Hematopoietic multipotent progenitor cell treated with erythropoietin and hydrocortisone succinate and interleukin-3 and kit ligand, for 6 days (in vitro differentiated cells): ENCODE data around the gene TAS2R4.
"Not testable (repeated sequence)": the region's sequence is repeated elsewhere in the genome, so short reads cannot be mapped to it uniquely, and the experiment has no call there.

Experiments used
- DNase-seq: peaks from one replicate; pipeline ENCODE4 v3.0.0-alpha.2; 2015

Gene TAS2R4

GRCh38 chr7:141776374-141776773 is at the start of gene TAS2R4:
TSS of gene TAS2R4 (plus strand) at chr7:141776674. CDS start at chr7:141778489, 1,815 bp downstream.
- no peak for DNase-seq

DNA sequence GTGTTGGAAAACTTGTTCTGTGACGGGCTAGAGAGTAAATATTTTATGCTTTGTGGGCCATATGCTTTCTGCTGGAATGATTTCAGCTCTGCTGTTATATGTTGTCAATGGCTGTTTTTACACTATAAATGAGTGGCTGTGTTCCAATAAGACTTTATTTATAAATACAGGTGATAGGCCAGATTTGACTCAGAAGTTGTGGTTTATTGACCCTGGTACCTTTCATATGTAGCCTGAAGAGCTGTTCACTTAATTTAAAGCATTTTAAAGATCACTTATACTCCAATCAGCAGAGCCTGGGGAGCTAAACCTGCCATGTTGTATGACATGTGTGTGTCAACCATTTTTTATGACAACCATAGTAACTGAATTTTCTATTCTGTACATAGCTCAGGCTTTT is 47.5 kb upstream of the TAS2R4 start:
- DNase-seq, result no peak

DNA sequence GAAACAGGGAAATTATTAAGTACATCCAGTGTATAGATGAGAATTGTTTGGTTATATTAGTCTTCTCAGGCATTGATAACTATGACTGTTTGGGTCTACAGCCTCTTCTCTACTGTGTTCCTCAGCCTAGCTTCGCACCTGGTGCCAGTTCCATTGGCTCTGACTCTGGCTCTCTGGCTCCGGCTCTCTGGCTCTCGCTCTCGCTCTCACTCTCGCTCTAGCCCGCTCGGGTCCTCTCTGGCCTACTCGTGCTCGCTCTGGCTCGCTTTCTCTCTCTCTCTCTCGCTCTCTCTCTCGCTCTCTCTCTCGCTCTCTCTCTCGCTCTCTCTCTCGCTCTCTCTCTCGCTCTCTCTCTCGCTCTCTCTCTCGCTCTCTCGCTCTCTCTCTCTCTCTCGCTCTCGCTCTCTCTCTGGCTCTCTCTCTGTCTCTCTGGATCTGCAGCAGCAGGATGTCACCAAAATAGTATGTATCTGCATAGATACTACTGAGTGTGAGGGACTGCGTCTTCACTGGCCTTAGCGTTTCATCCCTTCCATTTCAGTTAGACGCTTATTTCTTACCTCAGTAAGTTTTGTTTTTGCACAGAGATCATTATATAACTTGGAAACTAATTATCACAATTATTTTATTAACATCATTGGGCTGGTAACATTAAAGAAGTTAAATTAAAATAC is 44.9 kb upstream of the TAS2R4 start:
- no peak for DNase-seq

DNA sequence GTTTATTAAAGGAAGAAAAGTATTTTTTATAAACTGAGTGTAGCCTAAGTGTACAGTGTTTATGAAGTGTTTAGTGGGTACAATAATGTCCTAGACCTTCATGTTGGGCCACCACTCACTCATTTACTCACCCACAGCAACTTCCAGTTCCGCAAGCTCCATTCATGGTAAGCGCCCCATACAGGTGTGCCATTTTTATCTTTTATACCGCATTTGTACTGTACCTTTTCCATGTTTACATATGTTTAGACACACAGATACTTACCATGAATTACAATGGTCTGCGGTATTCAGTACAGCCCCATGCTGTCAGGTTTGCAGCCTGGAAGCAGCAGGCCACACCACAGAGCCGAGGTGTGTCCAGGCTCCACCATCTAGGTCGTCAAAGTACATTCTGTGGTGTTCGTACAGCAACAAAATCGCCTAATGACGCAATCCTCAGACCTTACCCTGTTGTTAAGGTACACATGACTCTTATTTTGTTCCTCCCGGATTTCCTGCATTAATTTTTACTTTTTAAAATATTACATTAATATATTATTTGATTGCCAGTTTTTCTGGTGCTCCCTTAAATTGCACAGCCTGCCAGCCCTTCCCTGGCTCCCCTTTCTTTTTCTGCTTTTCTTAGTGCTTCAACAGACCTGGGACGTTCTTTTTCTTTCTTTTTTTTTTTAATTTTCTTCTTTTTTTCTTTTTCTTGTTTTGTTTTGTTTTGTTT is 39.2 kb upstream of the TAS2R4 start:
- DNase-seq, result peak; percentile 59

DNA sequence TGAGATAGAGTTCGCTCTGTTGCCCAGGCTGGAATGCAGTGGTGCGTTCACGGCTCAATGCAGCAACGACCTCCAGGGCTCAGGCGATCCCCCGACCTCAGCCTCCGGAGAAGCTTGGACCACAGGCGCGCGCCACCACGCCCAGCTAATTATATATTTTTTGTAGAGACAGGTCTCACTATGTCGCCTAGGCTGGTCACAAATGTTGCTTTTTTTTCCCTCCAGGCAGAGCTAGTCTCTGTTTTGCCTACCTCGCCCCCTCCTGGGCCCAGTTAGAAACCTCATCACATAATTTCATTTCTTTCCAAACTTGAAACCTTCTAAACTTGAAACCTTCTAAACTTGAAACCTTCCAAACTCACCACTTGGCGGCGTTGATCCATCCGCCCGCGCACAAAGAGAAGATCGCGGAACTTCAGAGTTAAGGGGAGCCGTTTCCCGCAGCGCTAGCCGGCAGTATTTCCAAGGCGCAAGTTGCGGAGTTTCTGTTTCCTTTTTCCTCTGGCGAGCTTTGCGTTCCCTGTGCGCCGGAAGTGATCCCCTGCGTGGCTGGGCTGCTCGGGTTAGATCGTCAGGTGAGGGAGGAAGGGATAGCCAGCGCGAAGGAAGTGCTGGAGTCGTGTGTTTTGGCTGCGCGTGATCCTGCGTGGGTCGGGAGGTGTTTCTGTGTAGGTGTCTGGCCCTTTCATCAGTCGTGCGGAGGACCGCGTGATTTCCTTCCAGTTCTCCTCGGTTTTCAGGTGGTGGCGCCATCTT is 38.5 kb upstream of the TAS2R4 start, which contains the start of gene SSBP1:
TSS of gene SSBP1 (plus strand) at position 523 of the 756 bp plus-strand sequence. CDS start 809 bp downstream, outside the sequence.
- peak; percentile 98 for DNase-seq

GRCh38 chr7:141738592-141739013 is 37.9 kb upstream of the TAS2R4 start:
- DNase-seq, result no peak

- no peak for DNase-seq
These were observed 37.2 kb upstream of the TAS2R4 start for GRCh38 chr7:141739250-141739649.

DNA sequence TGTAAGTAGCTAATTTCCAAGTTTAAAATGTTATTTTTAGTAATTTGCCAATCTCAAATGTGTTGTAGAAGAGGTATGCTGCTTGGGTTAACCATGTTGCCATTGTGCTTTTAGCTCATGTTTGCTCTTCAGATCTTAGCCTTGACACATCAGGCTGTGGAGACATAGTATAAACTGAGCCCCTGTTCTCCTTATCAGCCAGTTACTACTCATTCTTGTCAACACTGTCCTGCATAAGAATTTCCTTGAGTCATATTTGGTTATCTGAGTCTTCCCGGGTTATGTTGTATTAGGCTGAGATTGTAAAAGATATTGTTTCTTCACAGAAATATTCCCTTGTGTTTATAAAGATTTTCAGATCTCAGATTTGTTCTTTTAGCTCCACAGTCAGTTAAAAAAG is 34.2 kb upstream of the TAS2R4 start:
- no peak for DNase-seq

GRCh38 chr7:141744131-141744530 is 32.3 kb upstream of the TAS2R4 start:
- DNase-seq, result no peak

DNA sequence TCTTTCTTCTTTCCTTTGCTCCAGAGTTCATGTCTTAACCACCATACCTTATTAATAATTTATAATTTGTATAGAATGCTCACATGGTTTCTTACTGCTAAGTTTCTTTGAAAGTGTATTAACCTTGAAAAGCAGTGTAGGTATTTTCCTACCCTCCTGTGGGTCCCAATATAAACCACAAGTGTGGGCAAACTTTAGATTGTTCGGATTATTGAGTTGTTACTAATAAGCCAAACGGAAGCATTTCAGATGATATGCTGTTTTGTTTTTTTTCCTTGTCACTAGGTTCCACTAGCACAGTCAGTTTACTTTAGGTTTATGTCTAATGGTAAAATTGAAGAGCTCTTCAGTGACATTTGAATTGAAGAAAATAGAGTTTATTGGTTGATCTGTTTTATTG is 28.1 kb upstream of the TAS2R4 start:
- DNase-seq, result no peak

DNA sequence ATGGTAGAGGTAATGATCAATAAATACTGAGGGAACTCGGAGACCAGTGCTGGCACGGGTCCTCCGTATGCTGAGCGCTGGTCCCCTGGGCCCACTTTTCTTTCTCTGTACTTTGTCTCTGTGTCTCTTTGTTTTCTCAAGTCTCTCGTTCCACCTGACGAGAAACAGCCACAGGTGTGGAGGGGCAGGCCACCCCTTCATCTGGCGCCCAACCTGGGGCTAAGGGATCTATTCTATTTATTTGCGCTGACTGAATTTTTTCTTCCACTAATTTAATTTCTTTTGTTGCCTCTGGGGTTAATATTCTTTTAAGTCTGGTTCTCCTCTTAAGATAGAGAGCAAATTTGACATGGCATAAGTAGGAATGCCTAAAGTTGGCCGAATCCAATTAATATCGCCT is 24.6 kb upstream of the TAS2R4 start:
- peak; percentile 21 for DNase-seq

- DNase-seq, result peak; percentile 30
These were observed 23.8 kb upstream of the TAS2R4 start for GRCh38 chr7:141752634-141753033.

DNA sequence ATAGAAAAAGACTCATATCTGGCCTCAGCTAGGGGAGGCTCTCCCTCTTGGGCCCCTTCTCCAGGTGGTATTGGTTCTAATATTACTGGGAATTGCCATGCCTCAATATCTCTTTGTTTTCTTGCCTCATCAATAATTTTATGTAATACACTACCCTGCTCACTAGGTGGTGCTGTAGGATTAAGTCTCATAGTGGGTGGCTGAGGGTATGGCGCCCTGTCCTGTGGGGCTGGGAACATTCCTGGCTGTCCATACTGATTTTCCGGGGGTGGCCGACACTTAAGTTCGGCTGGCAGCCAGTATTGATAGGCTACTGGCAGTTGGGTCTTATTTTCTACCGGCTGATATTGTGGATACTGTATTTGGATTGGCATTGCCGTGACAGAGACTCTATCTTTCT is 21.5 kb upstream of the TAS2R4 start:
- DNase-seq, result peak; percentile 80

- no peak for DNase-seq
These were observed 12.7 kb upstream of the TAS2R4 start, which contains the start of gene TAS2R3 for GRCh38 chr7:141763797-141764196. TSS of gene TAS2R3 (plus strand) at chr7:141764097. CDS start at chr7:141764159, 62 bp downstream.

GRCh38 chr7:141770083-141770583 is 6.3 kb upstream of the TAS2R4 start:
- not testable (repeated sequence) for DNase-seq

GRCh38 chr7:141785706-141786552 is 9.5 kb downstream of the TAS2R4 start:
- peak; percentile 85 for DNase-seq

DNA sequence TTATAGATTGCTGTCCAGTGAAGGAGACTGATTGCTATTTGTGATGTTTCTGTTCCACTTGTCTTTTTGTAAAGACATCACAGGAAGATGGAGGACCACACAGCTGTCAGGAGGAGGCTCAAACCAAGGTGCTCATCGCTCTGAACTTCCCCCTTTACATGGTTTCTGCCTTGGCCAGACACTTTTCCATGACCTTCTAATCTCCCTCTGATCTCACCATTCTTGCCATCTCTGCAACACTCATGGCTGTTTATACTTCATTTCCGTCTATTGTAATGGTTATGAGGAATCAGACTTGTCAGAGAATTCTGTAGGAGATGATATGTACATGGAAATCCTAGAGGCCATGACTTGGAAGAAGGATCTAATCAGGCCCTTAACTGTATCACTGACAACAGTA is 11.8 kb downstream of the TAS2R4 start:
- DNase-seq, result no peak

GRCh38 chr7:141789917-141790316 is 13.4 kb downstream of the TAS2R4 start, which contains the start of gene TAS2R5:
TSS of gene TAS2R5 (plus strand) at chr7:141790217. CDS start at chr7:141790362, 145 bp downstream.
- no peak for DNase-seq

DNA sequence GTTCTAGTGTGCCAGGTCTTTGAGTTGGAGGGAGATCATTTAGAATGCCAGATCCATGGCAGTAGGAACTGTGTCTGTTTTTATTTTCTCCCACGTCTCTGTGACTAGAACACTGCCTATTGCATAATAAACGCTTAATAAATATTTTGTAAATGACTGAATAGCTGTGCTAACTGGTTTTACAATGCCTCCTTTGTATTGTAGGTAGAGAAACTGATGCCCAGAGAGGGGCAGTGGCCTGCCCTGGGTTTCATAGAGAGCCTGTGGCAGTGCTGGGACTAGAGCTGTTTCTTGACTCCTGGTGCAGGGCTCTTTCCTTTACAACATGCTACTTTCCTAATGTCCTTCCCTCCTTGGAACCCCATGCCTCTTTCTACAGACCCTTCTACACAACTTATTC is 16.1 kb downstream of the TAS2R4 start:
- no peak for DNase-seq

DNA sequence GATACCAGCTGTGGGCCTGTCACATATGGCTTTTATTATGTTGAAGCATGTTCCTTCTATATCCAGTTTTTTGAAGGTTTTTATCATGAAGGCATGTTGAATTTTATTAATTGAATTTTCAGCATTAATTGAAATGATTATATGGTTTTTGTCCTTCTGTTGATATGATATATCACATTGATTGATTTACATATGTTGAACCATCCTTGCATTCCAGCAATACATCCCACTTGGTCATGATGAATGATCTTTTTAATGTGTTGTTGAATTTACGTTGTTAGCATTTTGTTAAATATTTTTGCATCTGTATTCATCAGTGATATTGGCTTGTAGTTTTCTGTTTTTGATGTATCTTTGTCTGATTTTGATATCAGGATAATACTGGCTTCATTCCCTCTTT is 43.6 kb downstream of the TAS2R4 start:
- peak; percentile 4 for DNase-seq

DNA sequence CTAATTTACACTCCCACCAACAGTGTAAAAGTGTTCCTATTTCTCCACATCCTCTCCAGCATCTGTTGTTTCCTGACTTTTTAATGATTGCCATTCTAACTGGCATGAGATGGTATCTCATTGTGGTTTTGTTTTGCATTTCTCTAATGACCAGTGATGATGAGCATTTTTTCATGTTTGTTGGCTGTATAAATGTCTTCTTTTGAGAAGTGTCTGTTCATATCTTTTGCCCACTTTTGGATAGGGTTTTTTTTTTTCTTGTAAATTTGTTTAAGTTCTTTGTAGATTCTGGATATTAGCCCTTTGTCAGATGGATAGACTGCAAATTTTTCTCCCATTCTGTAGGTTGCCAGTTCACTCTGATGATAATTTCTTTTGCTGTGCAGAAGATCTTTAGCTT is 46.0 kb downstream of the TAS2R4 start:
- not testable (repeated sequence) for DNase-seq
